OCI-LY3 (cell line): ENCODE results near the gene CCDC178.

Experiments used
- EZH2phosphoT487 ChIP-seq: fragments of 200-600 bp; shearing (Covaris generic); IDR thresholded peaks from 2 replicates; pipeline ENCODE4 v1.6.1; 2018; ENCODE audit warnings: antibody characterized with exemption, mixed run types, low read depth
- TF ChIP-seq, protein P1 (sequence below): fragments of 200-600, 300-600 bp; sonication (generic); IDR thresholded peaks from 2 replicates; pipeline ENCODE4 v1.5.1; 2014; ENCODE audit warnings: antibody characterized with exemption, low read length, low read depth

DNA sequence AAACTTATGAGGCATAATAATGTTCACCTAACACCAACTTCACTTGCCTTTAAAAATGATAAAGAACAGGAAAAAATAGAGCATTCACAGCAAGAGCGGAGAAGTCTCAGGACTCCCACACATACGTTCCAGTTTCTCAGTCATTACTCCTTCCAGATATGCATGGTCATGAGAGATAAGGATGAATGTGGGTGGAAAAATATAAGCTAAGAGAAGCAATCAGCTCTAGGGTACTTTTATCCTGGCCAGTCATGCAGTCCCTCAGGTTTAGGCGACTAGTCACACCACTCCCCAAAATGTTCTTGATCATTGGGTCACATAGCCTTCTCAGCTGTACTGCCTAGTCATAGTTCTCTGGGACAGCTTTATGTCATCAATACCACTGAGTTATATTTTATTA lies 29.2 kb upstream of the CCDC178 start:
- TF ChIP-seq, protein P1, sequence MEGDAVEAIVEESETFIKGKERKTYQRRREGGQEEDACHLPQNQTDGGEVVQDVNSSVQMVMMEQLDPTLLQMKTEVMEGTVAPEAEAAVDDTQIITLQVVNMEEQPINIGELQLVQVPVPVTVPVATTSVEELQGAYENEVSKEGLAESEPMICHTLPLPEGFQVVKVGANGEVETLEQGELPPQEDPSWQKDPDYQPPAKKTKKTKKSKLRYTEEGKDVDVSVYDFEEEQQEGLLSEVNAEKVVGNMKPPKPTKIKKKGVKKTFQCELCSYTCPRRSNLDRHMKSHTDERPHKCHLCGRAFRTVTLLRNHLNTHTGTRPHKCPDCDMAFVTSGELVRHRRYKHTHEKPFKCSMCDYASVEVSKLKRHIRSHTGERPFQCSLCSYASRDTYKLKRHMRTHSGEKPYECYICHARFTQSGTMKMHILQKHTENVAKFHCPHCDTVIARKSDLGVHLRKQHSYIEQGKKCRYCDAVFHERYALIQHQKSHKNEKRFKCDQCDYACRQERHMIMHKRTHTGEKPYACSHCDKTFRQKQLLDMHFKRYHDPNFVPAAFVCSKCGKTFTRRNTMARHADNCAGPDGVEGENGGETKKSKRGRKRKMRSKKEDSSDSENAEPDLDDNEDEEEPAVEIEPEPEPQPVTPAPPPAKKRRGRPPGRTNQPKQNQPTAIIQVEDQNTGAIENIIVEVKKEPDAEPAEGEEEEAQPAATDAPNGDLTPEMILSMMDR, result no peak
- TF ChIP-seq EZH2phosphoT487, result no peak
